ENCODE measurements around the gene DOCK8.

DOCK8 gene

GRCh38 chr9:206481-206880 is 8.2 kb upstream of the DOCK8 start:
- TF ChIP-seq ZNF565 (CRISPR knock-in tag; conservative IDR thresholded peaks at IDR 0.05; ENCODE audit: low read depth) (no peak), RARB (CRISPR knock-in tag; IDR thresholded peaks at IDR 0.05) (no peak), SNAI2 (CRISPR knock-in tag; IDR thresholded peaks at IDR 0.05) (no peak), TCF4 (CRISPR knock-in tag; IDR thresholded peaks at IDR 0.05; ENCODE audit: borderline replicate concordance) (no peak), OSR1 (CRISPR knock-in tag; IDR thresholded peaks at IDR 0.05) (no peak), GLIS3 (CRISPR knock-in tag; IDR thresholded peaks at IDR 0.05) (no peak), CREB5 (CRISPR knock-in tag; IDR thresholded peaks at IDR 0.05; ENCODE audit: low read depth) (no peak)
- no peak for ATAC-seq

GRCh38 chr9:209143-209758 is 5.4 kb upstream of the DOCK8 start:
- ATAC-seq = no peak
- TF ChIP-seq, protein P1, sequence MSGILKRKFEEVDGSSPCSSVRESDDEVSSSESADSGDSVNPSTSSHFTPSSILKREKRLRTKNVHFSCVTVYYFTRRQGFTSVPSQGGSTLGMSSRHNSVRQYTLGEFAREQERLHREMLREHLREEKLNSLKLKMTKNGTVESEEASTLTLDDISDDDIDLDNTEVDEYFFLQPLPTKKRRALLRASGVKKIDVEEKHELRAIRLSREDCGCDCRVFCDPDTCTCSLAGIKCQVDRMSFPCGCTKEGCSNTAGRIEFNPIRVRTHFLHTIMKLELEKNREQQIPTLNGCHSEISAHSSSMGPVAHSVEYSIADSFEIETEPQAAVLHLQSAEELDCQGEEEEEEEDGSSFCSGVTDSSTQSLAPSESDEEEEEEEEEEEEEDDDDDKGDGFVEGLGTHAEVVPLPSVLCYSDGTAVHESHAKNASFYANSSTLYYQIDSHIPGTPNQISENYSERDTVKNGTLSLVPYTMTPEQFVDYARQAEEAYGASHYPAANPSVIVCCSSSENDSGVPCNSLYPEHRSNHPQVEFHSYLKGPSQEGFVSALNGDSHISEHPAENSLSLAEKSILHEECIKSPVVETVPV (CRISPR knock-in tag; IDR thresholded peaks at IDR 0.05) = no peak
- TF ChIP-seq TSHZ2 (CRISPR knock-in tag; IDR thresholded peaks at IDR 0.05) = no peak

DNA sequence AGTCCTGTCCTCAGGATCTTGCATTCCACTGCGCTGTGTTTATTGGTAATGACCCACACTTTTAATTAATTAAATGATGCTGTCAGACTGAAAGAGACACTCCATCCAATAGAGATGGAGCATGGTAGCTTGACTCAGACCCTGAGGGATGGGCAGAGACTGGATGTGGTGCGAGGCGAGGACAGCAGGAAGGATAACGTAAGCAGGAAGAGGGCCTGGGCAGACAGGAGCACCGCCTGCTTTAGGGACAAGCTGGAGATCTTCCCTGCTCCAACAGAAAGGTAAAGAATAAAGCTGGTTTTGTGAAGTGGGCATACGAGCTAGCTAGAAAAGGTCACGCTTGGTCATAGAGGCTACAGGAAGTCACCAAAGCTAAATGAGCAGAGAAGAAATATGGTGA is 3.6 kb upstream of the DOCK8 start:
- TF ChIP-seq ZNF8 (CRISPR knock-in tag; IDR thresholded peaks at IDR 0.05) (no peak), CREB5 (CRISPR knock-in tag; IDR thresholded peaks at IDR 0.05; ENCODE audit: low read depth) (no peak), ISL1 (CRISPR knock-in tag; IDR thresholded peaks at IDR 0.05) (no peak), CSDC2 (CRISPR knock-in tag; IDR thresholded peaks at IDR 0.05) (no peak), BACH2 (CRISPR knock-in tag; IDR thresholded peaks at IDR 0.05; ENCODE audit: borderline replicate concordance) (no peak), ZFP3 (CRISPR knock-in tag; IDR thresholded peaks at IDR 0.05) (no peak), TCF4 (CRISPR knock-in tag; IDR thresholded peaks at IDR 0.05; ENCODE audit: borderline replicate concordance) (no peak), TSHZ2 (CRISPR knock-in tag; IDR thresholded peaks at IDR 0.05) (no peak), ZFP30 (CRISPR knock-in tag; IDR thresholded peaks at IDR 0.05) (no peak), OSR1 (CRISPR knock-in tag; IDR thresholded peaks at IDR 0.05) (no peak), ARNTL (CRISPR knock-in tag; IDR thresholded peaks at IDR 0.05; ENCODE audit: borderline replicate concordance, low read depth) (no peak), ZNF70 (CRISPR knock-in tag; IDR thresholded peaks at IDR 0.05) (no peak), RARB (CRISPR knock-in tag; IDR thresholded peaks at IDR 0.05) (no peak), ESRRG (CRISPR knock-in tag; IDR thresholded peaks at IDR 0.05) (no peak), SNAI2 (CRISPR knock-in tag; IDR thresholded peaks at IDR 0.05) (no peak)
- TF ChIP-seq, protein P1 (CRISPR knock-in tag; IDR thresholded peaks at IDR 0.05) = no peak
- TF ChIP-seq, protein P2, sequence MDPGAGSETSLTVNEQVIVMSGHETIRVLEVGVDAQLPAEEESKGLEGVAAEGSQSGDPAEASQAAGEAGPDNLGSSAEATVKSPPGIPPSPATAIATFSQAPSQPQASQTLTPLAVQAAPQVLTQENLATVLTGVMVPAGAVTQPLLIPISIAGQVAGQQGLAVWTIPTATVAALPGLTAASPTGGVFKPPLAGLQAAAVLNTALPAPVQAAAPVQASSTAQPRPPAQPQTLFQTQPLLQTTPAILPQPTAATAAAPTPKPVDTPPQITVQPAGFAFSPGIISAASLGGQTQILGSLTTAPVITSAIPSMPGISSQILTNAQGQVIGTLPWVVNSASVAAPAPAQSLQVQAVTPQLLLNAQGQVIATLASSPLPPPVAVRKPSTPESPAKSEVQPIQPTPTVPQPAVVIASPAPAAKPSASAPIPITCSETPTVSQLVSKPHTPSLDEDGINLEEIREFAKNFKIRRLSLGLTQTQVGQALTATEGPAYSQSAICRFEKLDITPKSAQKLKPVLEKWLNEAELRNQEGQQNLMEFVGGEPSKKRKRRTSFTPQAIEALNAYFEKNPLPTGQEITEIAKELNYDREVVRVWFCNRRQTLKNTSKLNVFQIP (CRISPR knock-in tag; IDR thresholded peaks at IDR 0.05; ENCODE audit: borderline replicate concordance, low read depth) = no peak
- no peak for ATAC-seq

All from SK-N-SH treated with all-trans-retinoic acid at 6 μM for 48 hours (cell line).